HCT116 (cell line): Measurements from ENCODE around the gene RGS8. TPM values are rescaled to one million over a fixed set of nuclear protein-coding genes. Genes with fewer than 3 reads are reported as not detected.

Source experiments
- ATAC-seq: fragments of 200-7000 bp; cut with Tn5 transposase; 2 replicates; pipeline ENCODE4 v1.9.1; 2020; ENCODE audit warnings: mild to moderate bottlenecking, moderate library complexity
- BruUV-seq: library from RNA; stranded (reverse); fragments of 400-500 nt; replicated peaks from 2 replicates; lab custom pipeline; 2021; lab: Mats Ljungman, UMichigan
- CTCF ChIA-PET: fragments of 300-600 bp; sonication (Branson Sonifier 250); formaldehyde crosslinking; loops from one replicate; lab custom pipeline; 2021; ENCODE audit warnings: antibody characterized with exemption; lab: Charles Lee
- POLR2A ChIA-PET: fragments of 300-600, 350-600 bp; sonication (Branson Sonifier 250); formaldehyde crosslinking; loops from one replicate; lab custom pipeline; 2021; ENCODE audit warnings: antibody characterized with exemption; lab: Charles Lee
- RAD21 ChIA-PET, 2 experiments: fragments of 300-600 bp; sonication (Branson Sonifier 250); formaldehyde crosslinking; loops; one replicate each; lab custom pipeline; 2023; ENCODE audit warnings: low total read pairs in 2 of 2; ENCODE audit not compliant: uncharacterized antibody in 2 of 2, unreplicated experiment in 2 of 2, low non-redundant PET in 1 of 2; lab: Charles Lee
- DNase-seq: peaks from one replicate; pipeline ENCODE4 v3.0.0-alpha.2; 2010; ENCODE audit warnings: low read depth, low spot score
- H2AFZ ChIP-seq: fragments of 200-600 bp; shearing (Covaris generic), sonication (generic); 2 replicates; pipeline ENCODE4 v1.6.1; 2017; ENCODE audit warnings: low read depth, mixed run types, mixed read lengths, antibody characterized with exemption, low read length; ENCODE audit not compliant: poor library complexity, severe bottlenecking
- H3K27ac ChIP-seq: 2 replicates; pipeline ENCODE4 v1.5.1; 2012; ENCODE audit warnings: low read depth, low read length
- H3K27me3 ChIP-seq: fragments of 200-600 bp; sonication (generic); 2 replicates; pipeline ENCODE4 v1.6.1; 2016; ENCODE audit warnings: mixed run types, low read length, mixed read lengths; ENCODE audit not compliant: insufficient read depth
- H3K36me3 ChIP-seq, 2 experiments: fragments of 200-500 bp in 1 of 2; fragments of 200-600 bp in 1 of 2; sonication (Bioruptor generic) in 1 of 2; sonication (generic) in 1 of 2; 2 replicates each; pipeline versions ENCODE4 v1.5.1 to v1.6.1; 2014 to 2016; ENCODE audit warnings: low read length in 2 of 2, inconsistent platforms in 1 of 2, mixed read lengths in 1 of 2, mixed run types in 1 of 2; ENCODE audit not compliant: insufficient read depth in 2 of 2, control insufficient read depth in 1 of 2
- H3K4me1 ChIP-seq, 2 experiments: fragments of 200-600 bp in 1 of 2; sonication (generic) in 1 of 2; 2 replicates each; pipeline versions ENCODE4 v1.5.1 to v1.6.1; 2012 to 2017; ENCODE audit warnings: low read length in 2 of 2, inconsistent platforms in 1 of 2, mild to moderate bottlenecking in 1 of 2, mixed read lengths in 1 of 2, mixed run types in 1 of 2, moderate library complexity in 1 of 2; ENCODE audit not compliant: insufficient read depth in 2 of 2, control insufficient read depth in 1 of 2
- H3K4me2 ChIP-seq: fragments of 200-600 bp; sonication (generic); 2 replicates; pipeline ENCODE4 v1.6.1; 2017; ENCODE audit warnings: mixed run types, low read length, mixed read lengths
- H3K4me3 ChIP-seq, 2 experiments: fragments of 200-600 bp in 1 of 2; sonication (generic) in 1 of 2; replicated peaks in 1 of 2; 2 replicates each; pipeline ENCODE4 v1.5.1; 2011 to 2016; ENCODE audit warnings: low read length in 2 of 2, control low read depth in 1 of 2, low read depth in 1 of 2, mild to moderate bottlenecking in 1 of 2, mixed read lengths in 1 of 2, mixed run types in 1 of 2
- H3K79me2 ChIP-seq: fragments of 200-600 bp; sonication (generic); 2 replicates; pipeline ENCODE4 v1.6.1; 2017; ENCODE audit warnings: mild to moderate bottlenecking, mixed run types, low read length, moderate library complexity, mixed read lengths; ENCODE audit not compliant: insufficient read depth
- H3K9ac ChIP-seq: fragments of 200-600 bp; sonication (generic); 2 replicates; pipeline ENCODE4 v1.6.1; 2016; ENCODE audit warnings: low read length, mixed read lengths
- H3K9me2 ChIP-seq: fragments of 200-600 bp; sonication (generic), shearing (Covaris generic); 2 replicates; pipeline ENCODE4 v1.6.1; 2017; ENCODE audit warnings: mixed run types, mild to moderate bottlenecking, moderate library complexity; ENCODE audit not compliant: insufficient read depth
- H3K9me3 ChIP-seq, 2 experiments: fragments of 200-500 bp in 1 of 2; fragments of 200-600 bp in 1 of 2; sonication (Bioruptor generic) in 1 of 2; sonication (generic) in 1 of 2; 2 replicates each; pipeline ENCODE4 v1.6.1; 2014 to 2017; ENCODE audit warnings: low read length in 2 of 2, mixed read lengths in 2 of 2, inconsistent platforms in 1 of 2, low read depth in 1 of 2, mild to moderate bottlenecking in 1 of 2, mixed run types in 1 of 2, moderate library complexity in 1 of 2; ENCODE audit not compliant: control insufficient read depth in 1 of 2, insufficient read depth in 1 of 2
- H4K20me1 ChIP-seq: fragments of 200-600 bp; sonication (generic), shearing (Covaris generic); 2 replicates; pipeline ENCODE4 v1.6.1; 2017; ENCODE audit warnings: mixed run types, mild to moderate bottlenecking, moderate library complexity; ENCODE audit not compliant: insufficient read depth
- ATF3 ChIP-seq: IDR thresholded peaks from 2 replicates; pipeline ENCODE4 v1.6.1; 2012
- CBX3 ChIP-seq: IDR thresholded peaks from 2 replicates; pipeline ENCODE4 v1.6.1; 2012; ENCODE audit warnings: low read depth
- CEBPB ChIP-seq: IDR thresholded peaks from 2 replicates; pipeline ENCODE4 v1.6.1; 2012; ENCODE audit warnings: low read depth
- EGR1 ChIP-seq: IDR thresholded peaks from 2 replicates; pipeline ENCODE4 v1.6.1; 2012; ENCODE audit warnings: low read depth
- ELF1 ChIP-seq: IDR thresholded peaks from 2 replicates; pipeline ENCODE4 v1.6.1; 2012; ENCODE audit warnings: low read depth, borderline replicate concordance
- EZH2 ChIP-seq: fragments of 200-600 bp; sonication (generic); IDR thresholded peaks from 2 replicates; pipeline ENCODE4 v1.6.1; 2017; ENCODE audit warnings: antibody characterized with exemption, mixed run types
- EZH2phosphoT487 ChIP-seq: fragments of 200-600 bp; IDR thresholded peaks from 2 replicates; pipeline ENCODE4 v1.6.1; 2018; ENCODE audit warnings: antibody characterized with exemption, borderline replicate concordance
- FOSL1 ChIP-seq: IDR thresholded peaks from 2 replicates; pipeline ENCODE4 v1.6.1; 2012; ENCODE audit warnings: low read depth
- POLR2AphosphoS5 ChIP-seq: IDR thresholded peaks from 2 replicates; pipeline ENCODE4 v1.6.1; 2011; ENCODE audit warnings: mild to moderate bottlenecking, low read depth, low read length, moderate library complexity
- RAD21 ChIP-seq: IDR thresholded peaks from 2 replicates; pipeline ENCODE4 v1.6.1; 2012; ENCODE audit warnings: low read depth, mild to moderate bottlenecking
- SIN3A ChIP-seq: IDR thresholded peaks from 2 replicates; pipeline ENCODE4 v1.6.1; 2012; ENCODE audit warnings: low read depth
- SP1 ChIP-seq: IDR thresholded peaks from 2 replicates; pipeline ENCODE4 v1.6.1; 2012; ENCODE audit warnings: low read depth
- SRF ChIP-seq: IDR thresholded peaks from 2 replicates; pipeline ENCODE4 v1.6.1; 2012; ENCODE audit warnings: low read depth
- TCF7L2 ChIP-seq: IDR thresholded peaks from 2 replicates; pipeline ENCODE4 v1.7.0; 2011; ENCODE audit warnings: borderline replicate concordance, inconsistent platforms; ENCODE audit not compliant: insufficient read depth, insufficient read length; ENCODE audit errors: extremely low read depth
- YY1 ChIP-seq: IDR thresholded peaks from 2 replicates; pipeline ENCODE4 v1.6.1; 2011; ENCODE audit warnings: low read length, low read depth, moderate library complexity, mild to moderate bottlenecking; ENCODE audit not compliant: insufficient replicate concordance; ENCODE audit errors: extremely low read depth
- ZFX ChIP-seq: fragments of 450-650 bp; IDR thresholded peaks from 2 replicates; pipeline ENCODE4 v1.6.1; 2017
- intact Hi-C: fragments of 100-400 bp; cut with micrococcal nuclease; formaldehyde crosslinking; loops from 2 replicates; pipeline ENCODE4 v1.10.0; 2022
- total RNA-seq: library from RNA; stranded (reverse); gene quantifications from one replicate; pipeline ENCODE4 v1.2.1, GENCODE V29; 2021; ENCODE audit not compliant: unreplicated experiment
- TF ChIP-seq, protein P1 (sequence below): IDR thresholded peaks from 2 replicates; pipeline ENCODE4 v1.6.1; 2011; ENCODE audit warnings: mild to moderate bottlenecking, low read length, moderate library complexity; ENCODE audit not compliant: insufficient replicate concordance; ENCODE audit errors: extremely low read depth
- TF ChIP-seq, protein P2 (sequence below), 3 experiments: fragments of 200-600 bp in 1 of 3; sonication (generic) in 1 of 3; IDR thresholded peaks in 2 of 3; conservative IDR thresholded peaks in 1 of 3; 2 replicates each; pipeline ENCODE4 v1.5.1; 2012 to 2017; ENCODE audit warnings: low read depth in 2 of 3, low read length in 2 of 3, antibody characterized with exemption in 1 of 3, borderline replicate concordance in 1 of 3, control low read depth in 1 of 3, mild to moderate bottlenecking in 1 of 3, mixed read lengths in 1 of 3, mixed run types in 1 of 3, moderate library complexity in 1 of 3; ENCODE audit not compliant: insufficient read depth in 1 of 3
- TF ChIP-seq, protein P3 (sequence below): IDR thresholded peaks from 2 replicates; pipeline ENCODE4 v1.6.1; 2012

RGS8 gene
- total RNA-seq, 1 experiment from 2014 or later: not detected

DNA sequence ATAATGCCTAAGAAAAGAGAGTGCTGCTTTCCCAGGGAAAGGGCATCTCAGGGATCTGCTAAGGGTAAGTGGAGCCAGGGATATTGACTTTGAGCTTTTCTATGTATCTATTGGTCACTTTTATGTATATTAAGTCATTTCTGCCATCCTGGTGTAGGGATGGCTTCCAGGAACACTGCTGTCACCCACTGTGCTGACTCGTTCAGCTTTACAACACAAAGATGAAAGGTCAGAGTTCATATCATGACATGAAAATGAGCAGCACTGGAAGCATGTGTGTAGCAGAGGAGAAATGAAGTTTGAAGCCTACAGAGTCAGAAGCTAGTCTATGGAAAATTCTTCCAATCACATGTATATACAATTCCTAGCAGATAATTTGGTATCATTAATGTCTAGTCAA, 37.1 kb upstream of the RGS8 start (continued):
- TF ChIP-seq ZFX (no peak), ATF3 (no peak), CEBPB (no peak), RAD21 (no peak), YY1 (no peak), EZH2phosphoT487 (no peak), SP1 (no peak)
- TF ChIP-seq, protein P1, sequence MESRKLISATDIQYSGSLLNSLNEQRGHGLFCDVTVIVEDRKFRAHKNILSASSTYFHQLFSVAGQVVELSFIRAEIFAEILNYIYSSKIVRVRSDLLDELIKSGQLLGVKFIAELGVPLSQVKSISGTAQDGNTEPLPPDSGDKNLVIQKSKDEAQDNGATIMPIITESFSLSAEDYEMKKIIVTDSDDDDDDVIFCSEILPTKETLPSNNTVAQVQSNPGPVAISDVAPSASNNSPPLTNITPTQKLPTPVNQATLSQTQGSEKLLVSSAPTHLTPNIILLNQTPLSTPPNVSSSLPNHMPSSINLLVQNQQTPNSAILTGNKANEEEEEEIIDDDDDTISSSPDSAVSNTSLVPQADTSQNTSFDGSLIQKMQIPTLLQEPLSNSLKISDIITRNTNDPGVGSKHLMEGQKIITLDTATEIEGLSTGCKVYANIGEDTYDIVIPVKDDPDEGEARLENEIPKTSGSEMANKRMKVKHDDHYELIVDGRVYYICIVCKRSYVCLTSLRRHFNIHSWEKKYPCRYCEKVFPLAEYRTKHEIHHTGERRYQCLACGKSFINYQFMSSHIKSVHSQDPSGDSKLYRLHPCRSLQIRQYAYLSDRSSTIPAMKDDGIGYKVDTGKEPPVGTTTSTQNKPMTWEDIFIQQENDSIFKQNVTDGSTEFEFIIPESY: no peak

DNA sequence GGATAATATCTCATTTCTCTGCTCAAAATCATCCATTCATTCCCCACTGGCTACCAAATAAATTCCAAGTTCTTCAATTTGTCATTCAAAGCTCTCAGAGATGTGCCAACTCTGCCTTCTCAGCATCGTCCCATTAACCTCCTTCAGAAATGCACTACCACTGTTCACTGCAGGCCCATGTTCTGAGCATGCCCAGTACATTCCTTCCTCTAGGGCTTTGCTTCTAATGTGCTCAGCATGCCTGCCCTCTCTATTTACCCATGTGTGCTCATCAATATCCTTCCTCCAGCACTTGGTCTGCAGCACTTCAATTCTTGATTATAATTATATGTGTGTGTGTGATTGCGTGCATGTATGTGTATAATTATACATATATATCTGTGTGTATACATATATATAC, 36.1 kb upstream of the RGS8 start:
- ATAC-seq: peak; percentile 92
- CTCF ChIA-PET: interaction anchor here (0.7 to 1.2 kb wide), 2 partner anchors 9 to 104 kb away, joined by 3 read pairs; no protein-coding TSS in a partner anchor

More for the DNA sequence above, 36.1 kb upstream of the RGS8 start:
- TF ChIP-seq SIN3A (no peak), POLR2AphosphoS5 (no peak), FOSL1 (no peak), YY1 (no peak), TCF7L2 (no peak), CBX3 (no peak), CEBPB (no peak), ELF1 (no peak), SP1 (no peak), SRF (no peak), EZH2 (no peak), EGR1 (no peak)
- TF ChIP-seq, protein P2, sequence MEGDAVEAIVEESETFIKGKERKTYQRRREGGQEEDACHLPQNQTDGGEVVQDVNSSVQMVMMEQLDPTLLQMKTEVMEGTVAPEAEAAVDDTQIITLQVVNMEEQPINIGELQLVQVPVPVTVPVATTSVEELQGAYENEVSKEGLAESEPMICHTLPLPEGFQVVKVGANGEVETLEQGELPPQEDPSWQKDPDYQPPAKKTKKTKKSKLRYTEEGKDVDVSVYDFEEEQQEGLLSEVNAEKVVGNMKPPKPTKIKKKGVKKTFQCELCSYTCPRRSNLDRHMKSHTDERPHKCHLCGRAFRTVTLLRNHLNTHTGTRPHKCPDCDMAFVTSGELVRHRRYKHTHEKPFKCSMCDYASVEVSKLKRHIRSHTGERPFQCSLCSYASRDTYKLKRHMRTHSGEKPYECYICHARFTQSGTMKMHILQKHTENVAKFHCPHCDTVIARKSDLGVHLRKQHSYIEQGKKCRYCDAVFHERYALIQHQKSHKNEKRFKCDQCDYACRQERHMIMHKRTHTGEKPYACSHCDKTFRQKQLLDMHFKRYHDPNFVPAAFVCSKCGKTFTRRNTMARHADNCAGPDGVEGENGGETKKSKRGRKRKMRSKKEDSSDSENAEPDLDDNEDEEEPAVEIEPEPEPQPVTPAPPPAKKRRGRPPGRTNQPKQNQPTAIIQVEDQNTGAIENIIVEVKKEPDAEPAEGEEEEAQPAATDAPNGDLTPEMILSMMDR (IDR thresholded peaks at IDR 0.05 in 2 of 3, conservative IDR thresholded peaks at IDR 0.05 in 1 of 3; ENCODE audit: borderline replicate concordance in 1 of 3, insufficient read depth in 1 of 3, low read depth in 2 of 3, low read length in 2 of 3): peak in 2 of 3 experiments; percentile 47 to 59; a peak in 4 of 6 replicates
- TF ChIP-seq, protein P3, sequence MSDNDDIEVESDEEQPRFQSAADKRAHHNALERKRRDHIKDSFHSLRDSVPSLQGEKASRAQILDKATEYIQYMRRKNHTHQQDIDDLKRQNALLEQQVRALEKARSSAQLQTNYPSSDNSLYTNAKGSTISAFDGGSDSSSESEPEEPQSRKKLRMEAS: 0 out of 2 replicates have a peak, but pooled peaks have one; percentile 15
- TF ChIP-seq, protein P1: no peak
- Histone ChIP-seq H3K9ac (no peak overlapping the region), H3K4me2 (no peak overlapping the region), H3K27ac (no peak overlapping the region), H4K20me1 (no peaks in the 10 kb centered on the region), H3K4me3 (no peak overlapping the region), H3K79me2 (no peaks in the 10 kb centered on the region), H3K9me3 (no peaks in the 10 kb centered on the region), H3K27me3 (no peaks in the 10 kb centered on the region), H3K9me2 (no peaks in the 10 kb centered on the region), H3K4me1 (no peaks in the 10 kb centered on the region), H2AFZ (peak overlapping the region; percentile 50), H3K36me3 (no peaks in the 10 kb centered on the region)
- intact Hi-C loops: no loop called here
- peak; percentile 19 for DNase-seq
- BruUV-seq: no TSS peak
- ChIA-PET POLR2A (no interaction called here), RAD21 (no interaction called here)
